ENCODE measurements around the gene PYGO2. TPM values are rescaled to one million over a fixed set of nuclear protein-coding genes. Genes with fewer than 3 reads are reported as not detected.

PYGO2 gene
- total and polyA plus RNA-seq, 2 of the 8 experiments (the other 6 are each of a cell fraction or from before 2014, with no cell fraction given), result 31.0 to 31.6 TPM

DNA sequence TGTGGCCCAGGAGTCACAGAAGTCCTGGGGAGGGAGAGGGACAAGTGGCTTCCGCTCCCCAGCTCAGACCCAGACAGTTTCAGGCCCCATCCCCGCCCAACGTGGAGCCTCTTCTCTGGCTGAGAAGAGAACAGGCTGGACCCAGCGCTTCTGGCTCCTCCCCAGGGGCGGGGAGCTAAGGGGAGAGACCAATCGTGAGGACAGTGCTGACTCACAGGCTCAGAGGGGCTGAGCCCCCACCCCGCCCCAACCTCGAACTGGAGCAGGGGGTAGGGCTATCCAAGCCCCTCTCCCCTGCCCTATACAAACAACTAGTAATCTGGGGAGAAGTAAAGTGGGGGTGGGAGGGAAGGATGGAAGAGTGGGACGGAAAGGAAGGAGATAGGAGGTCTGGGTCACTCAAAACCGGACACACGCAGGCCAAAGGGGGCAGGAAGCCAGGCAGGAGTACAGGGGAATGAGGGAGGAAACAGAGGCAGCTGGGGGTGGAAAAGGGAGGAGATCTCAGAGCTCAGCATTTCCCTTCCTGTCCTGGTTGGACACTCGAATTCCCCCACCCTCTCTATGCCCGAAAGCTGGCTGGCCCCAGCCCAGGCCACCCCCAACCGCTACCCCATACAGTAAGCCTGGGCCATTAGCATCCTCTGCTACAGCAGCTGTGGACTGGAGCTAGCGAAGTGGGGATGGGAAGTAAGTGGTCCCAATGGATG lies 9.2 kb upstream of the PYGO2 start, which contains the start of gene SHC1:
Gene SHC1, minus strand, starts transcription at position 117 of the 710 bp plus-strand sequence. CDS start 221 bp downstream, outside the sequence.
- ChIA-PET POLR2A (ENCODE audit: partially characterized antibody) (interaction anchor here (0.6 to 42.8 kb wide), 20 partner anchors 11 to 1090 kb away, joined by 3 to 702 read pairs (median 4); partner anchors contain the start of genes ADAM15, FLAD1, LENEP and PBXIP1), CTCF (ENCODE audit: partially characterized antibody) (interaction anchor here (0.7 to 20.6 kb wide), 16 partner anchors 10 to 114 kb away, joined by 3 to 334 read pairs (median 6); partner anchors contain the start of genes ADAM15, EFNA4, FLAD1 and LENEP)
- Histone ChIP-seq H3K4me1 (replicated peaks in 1 of 4; ENCODE audit: control insufficient read depth in 3 of 4, insufficient read depth in 4 of 4, low read length in 3 of 4) (peaks cover 3 to 19% (median 14%) of the 10 kb centered on the region in 4 experiments), H2AFZ (ENCODE audit: low read length) (no peak within 1 kb of the TSS), H3K18ac (ENCODE audit: extremely low read depth, low read length) (peak within 1 kb of the TSS; percentile 84), H4K20me1 (replicated peaks in 1 of 2; ENCODE audit: control insufficient read depth in 1 of 2, insufficient read depth in 2 of 2, low read length in 2 of 2) (peaks cover 9% of the 10 kb centered on the region in 2 experiments), H3K79me2 (ENCODE audit: control insufficient read depth in 1 of 2, insufficient read depth in 2 of 2, low read length in 2 of 2) (peaks cover 12 to 47% of the 10 kb centered on the region in 2 experiments), H3K27ac (ENCODE audit: low read depth, low read length) (peak within 1 kb of the TSS; percentile 91), H4K91ac (replicated peaks; ENCODE audit: insufficient read length, low read length) (peak within 1 kb of the TSS; percentile 100), H4K8ac (ENCODE audit: extremely low read depth, insufficient read depth, low read length) (peak within 1 kb of the TSS; percentile 74), H3K23me2 (ENCODE audit: low read depth, low read length) (peaks cover 29% of the 10 kb centered on the region), H3K14ac (ENCODE audit: insufficient read length) (peak within 1 kb of the TSS; percentile 16), H3K4me3 (ENCODE audit: extremely low read depth in 1 of 4, insufficient read depth in 2 of 4, low read depth in 3 of 4, low read length in 4 of 4) (peak within 1 kb of the TSS; percentile 61 to 80 (median 76)), H3K4ac (replicated peaks; ENCODE audit: insufficient read length, low read depth, low read length) (peak within 1 kb of the TSS; percentile 98), H2BK5ac (ENCODE audit: low read depth, low read length) (peak within 1 kb of the TSS; percentile 99), H3K27me3 (replicated peaks in 1 of 4; ENCODE audit: control insufficient read depth in 3 of 4, extremely low read depth in 1 of 4, insufficient read depth in 3 of 4, low read length in 3 of 4) (no peaks in the 10 kb centered on the region), H2BK20ac (ENCODE audit: low read length) (peak within 1 kb of the TSS; percentile 88), H2BK120ac (replicated peaks; ENCODE audit: low read depth, low read length) (peak within 1 kb of the TSS; percentile 95), H3K4me2 (ENCODE audit: insufficient read depth in 1 of 2, low read depth in 2 of 2, low read length in 2 of 2) (peak within 1 kb of the TSS; percentile 78), H3K36me3 (ENCODE audit: control insufficient read depth in 2 of 4, insufficient read depth in 4 of 4, low read length in 3 of 4) (peaks cover 13 to 26% (median 22%) of the 10 kb centered on the region in 4 experiments), H3K9ac (replicated peaks in 1 of 4; ENCODE audit: extremely low read depth in 1 of 4, low read depth in 3 of 4, low read length in 3 of 4) (peak within 1 kb of the TSS; percentile 55 to 81 (median 70)), H3K9me3 (ENCODE audit: insufficient read depth in 2 of 2, low read depth in 1 of 2, low read length in 1 of 2) (no peaks in the 10 kb centered on the region), H2BK15ac (ENCODE audit: low read length) (peak within 1 kb of the TSS; percentile 85), H3K56ac (replicated peaks; ENCODE audit: insufficient read length, low read depth, low read length) (peak within 1 kb of the TSS; percentile 94), H2BK12ac (ENCODE audit: low read depth, low read length) (peak within 1 kb of the TSS; percentile 100), H2AK5ac (ENCODE audit: low read depth, low read length) (peak within 1 kb of the TSS; percentile 100), H3K79me1 (ENCODE audit: low read depth, low read length) (peaks cover 14% of the 10 kb centered on the region; the same call in 1 of the 2 replicates), H3K23ac (ENCODE audit: insufficient read length) (peak within 1 kb of the TSS; percentile 61), H4K5ac (ENCODE audit: insufficient read length, low read depth, low read length) (peak within 1 kb of the TSS; percentile 92)
- FAIRE-seq (no peak), DNase-seq (ENCODE audit: low read depth in 1 of 2, low spot score in 2 of 2) (peak; percentile 84 to 90)
- WGBS, 2 experiments (ENCODE audit: extremely low coverage in 1 of 2, insufficient coverage in 1 of 2, insufficient read length in 1 of 2, insufficient replicate concordance in 2 of 2, low coverage in 1 of 2, low lambda C conversion rate in 2 of 2, missing lambda C conversion rate in 1 of 2), result 3% methylated on average over 14 of the region's 15 CpGs; no CpG with 5 or more reads in 1 of the 2 experiments
- peak; percentile 82 for TF ChIP-seq TBP (IDR thresholded peaks at IDR 0.05; ENCODE audit: low read depth, low read length)
- 0 out of 2 replicates have a peak, but pooled peaks have one; percentile 9 for TF ChIP-seq CREB1 (IDR thresholded peaks at IDR 0.05)
- TF ChIP-seq RXRA (IDR thresholded peaks at IDR 0.05; ENCODE audit: insufficient read depth, low read depth, low read length), result no peak
- peak; percentile 69 for TF ChIP-seq TAF7 (optimal IDR thresholded peaks at IDR 0.05; ENCODE audit: borderline replicate concordance, low read depth, low read length)
- peak; percentile 71; the same call in 1 of the 2 replicates for TF ChIP-seq SP4 (IDR thresholded peaks at IDR 0.05; ENCODE audit: low read length)
- 0 out of 2 replicates have a peak, but pooled peaks have one; percentile 48 for TF ChIP-seq RBBP5 (IDR thresholded peaks at IDR 0.05; ENCODE audit: borderline replicate concordance, low read depth, low read length)
- no peak for TF ChIP-seq GABPA (IDR thresholded peaks at IDR 0.05; ENCODE audit: borderline replicate concordance, insufficient read depth, low read length)
- TF ChIP-seq, protein P1, sequence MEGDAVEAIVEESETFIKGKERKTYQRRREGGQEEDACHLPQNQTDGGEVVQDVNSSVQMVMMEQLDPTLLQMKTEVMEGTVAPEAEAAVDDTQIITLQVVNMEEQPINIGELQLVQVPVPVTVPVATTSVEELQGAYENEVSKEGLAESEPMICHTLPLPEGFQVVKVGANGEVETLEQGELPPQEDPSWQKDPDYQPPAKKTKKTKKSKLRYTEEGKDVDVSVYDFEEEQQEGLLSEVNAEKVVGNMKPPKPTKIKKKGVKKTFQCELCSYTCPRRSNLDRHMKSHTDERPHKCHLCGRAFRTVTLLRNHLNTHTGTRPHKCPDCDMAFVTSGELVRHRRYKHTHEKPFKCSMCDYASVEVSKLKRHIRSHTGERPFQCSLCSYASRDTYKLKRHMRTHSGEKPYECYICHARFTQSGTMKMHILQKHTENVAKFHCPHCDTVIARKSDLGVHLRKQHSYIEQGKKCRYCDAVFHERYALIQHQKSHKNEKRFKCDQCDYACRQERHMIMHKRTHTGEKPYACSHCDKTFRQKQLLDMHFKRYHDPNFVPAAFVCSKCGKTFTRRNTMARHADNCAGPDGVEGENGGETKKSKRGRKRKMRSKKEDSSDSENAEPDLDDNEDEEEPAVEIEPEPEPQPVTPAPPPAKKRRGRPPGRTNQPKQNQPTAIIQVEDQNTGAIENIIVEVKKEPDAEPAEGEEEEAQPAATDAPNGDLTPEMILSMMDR (IDR thresholded peaks at IDR 0.05; ENCODE audit: control extremely low read depth in 1 of 3, insufficient read depth in 1 of 3, low read depth in 1 of 3, low read length in 3 of 3), result peak in 1 of 3 experiments; percentile 5; a peak in 1 of 4 replicates

Data from H1 (cell line).